Measurements from ENCODE around the gene PTPRD. TPM values are rescaled to one million over a fixed set of nuclear protein-coding genes. Genes with fewer than 3 reads are reported as not detected.
"Not testable (repeated sequence)": the region's sequence is repeated elsewhere in the genome, so short reads cannot be mapped to it uniquely, and the experiment has no call there.

PTPRD gene
- total RNA-seq, 1 experiment from 2014 or later = 69.6 TPM

GRCh38 chr9:9469271-9469670 lies 1143.5 kb downstream of the PTPRD start:
- Mint-ChIP-seq H3K9me3 (peaks cover 2% of the 10 kb centered on the region; the same call in 1 of the 2 replicates), H3K4me3 (no peak overlapping the region), H3K4me1 (no peaks in the 10 kb centered on the region), H3K36me3 (no peaks in the 10 kb centered on the region), H3K27me3 (ENCODE audit: low read depth) (no peaks in the 10 kb centered on the region), H3K27ac (no peak overlapping the region)
- TF ChIP-seq ZNF512 (CRISPR knock-in tag; IDR thresholded peaks at IDR 0.05; ENCODE audit: borderline replicate concordance) (no peak), ETV6 (CRISPR knock-in tag; IDR thresholded peaks at IDR 0.05) (no peak), ZNF121 (CRISPR knock-in tag; IDR thresholded peaks at IDR 0.05) (no peak), RELA (CRISPR knock-in tag; IDR thresholded peaks at IDR 0.05; ENCODE audit: borderline replicate concordance) (no peak), ZMAT4 (CRISPR knock-in tag; IDR thresholded peaks at IDR 0.05) (no peak), E2F1 (CRISPR knock-in tag; IDR thresholded peaks at IDR 0.05) (no peak)
- ChIA-PET POLR2A (no interaction called here), CTCF (no interaction called here)
- ATAC-seq (no peak), DNase-seq (ENCODE audit: low spot score) (no peak)

- ATAC-seq; H3K27ac Mint-ChIP-seq; DNase-seq (ENCODE audit: low spot score); H3K4me3 Mint-ChIP-seq; H3K36me3 Mint-ChIP-seq; POLR2A ChIA-PET; H3K27me3 Mint-ChIP-seq (ENCODE audit: low read depth); CTCF ChIA-PET; H3K4me1 Mint-ChIP-seq: not testable (repeated sequence)
- H3K9me3 Mint-ChIP-seq = peaks cover 20% of the 10 kb centered on the region
Measured at GRCh38 chr9:9441874-9442273, 1170.9 kb downstream of the PTPRD start.

GRCh38 chr9:9437641-9438040 lies 1175.2 kb downstream of the PTPRD start:
- Mint-ChIP-seq H3K27ac (no peak overlapping the region), H3K27me3 (ENCODE audit: low read depth) (no peaks in the 10 kb centered on the region), H3K4me3 (no peak overlapping the region), H3K4me1 (peaks cover 13% of the 10 kb centered on the region), H3K9me3 (no peaks in the 10 kb centered on the region), H3K36me3 (no peaks in the 10 kb centered on the region)
- POLR2A ChIA-PET = no interaction called here
- CTCF ChIA-PET = no interaction called here
- ATAC-seq (no peak), DNase-seq (ENCODE audit: low spot score) (no peak)
- no peak for TF ChIP-seq MLX (CRISPR knock-in tag; IDR thresholded peaks at IDR 0.05)
- no peak for TF ChIP-seq MXD4 (CRISPR knock-in tag; IDR thresholded peaks at IDR 0.05; ENCODE audit: borderline replicate concordance)
- no peak for TF ChIP-seq NFE2L1 (CRISPR knock-in tag; IDR thresholded peaks at IDR 0.05)
- no peak for TF ChIP-seq KAT7 (CRISPR knock-in tag; IDR thresholded peaks at IDR 0.05; ENCODE audit: borderline replicate concordance)
- no peak for TF ChIP-seq PREB (CRISPR knock-in tag; IDR thresholded peaks at IDR 0.05; ENCODE audit: borderline replicate concordance)
- TF ChIP-seq CREB1 (CRISPR knock-in tag; IDR thresholded peaks at IDR 0.05) = no peak
- TF ChIP-seq FOXK1 (CRISPR knock-in tag; IDR thresholded peaks at IDR 0.05) = no peak
- no peak for TF ChIP-seq TEAD1 (CRISPR knock-in tag; IDR thresholded peaks at IDR 0.05)
- TF ChIP-seq ESRRA (CRISPR knock-in tag; IDR thresholded peaks at IDR 0.05; ENCODE audit: borderline replicate concordance) = no peak
- no peak for TF ChIP-seq NFYB (CRISPR knock-in tag; conservative IDR thresholded peaks at IDR 0.05; ENCODE audit: low read depth)
- TF ChIP-seq SMAD3 (CRISPR knock-in tag; IDR thresholded peaks at IDR 0.05; ENCODE audit: borderline replicate concordance) = no peak
- no peak for TF ChIP-seq JUN (CRISPR knock-in tag; IDR thresholded peaks at IDR 0.05)
- TF ChIP-seq ELF4 (CRISPR knock-in tag; IDR thresholded peaks at IDR 0.05; ENCODE audit: low read depth) = no peak
- TF ChIP-seq ERG (CRISPR knock-in tag; IDR thresholded peaks at IDR 0.05) = no peak
- no peak for TF ChIP-seq NR1H2 (CRISPR knock-in tag; IDR thresholded peaks at IDR 0.05)
- no peak for TF ChIP-seq ZNF512 (CRISPR knock-in tag; IDR thresholded peaks at IDR 0.05; ENCODE audit: borderline replicate concordance)
- no peak for TF ChIP-seq E2F1 (CRISPR knock-in tag; IDR thresholded peaks at IDR 0.05)
